ENCODE measurements around the gene MT1M.

The MT1M gene

GRCh38 chr16:56607109-56607618 is 25.3 kb upstream of the MT1M start:
- no peak for TF ChIP-seq CTCF (IDR thresholded peaks at IDR 0.05; ENCODE audit: low read depth, low read length)
- DNase-seq, result no peak
- no peak overlapping the region for H3K4me3 ChIP-seq (ENCODE audit: low read depth, low read length)
- H3K27me3 ChIP-seq (ENCODE audit: insufficient read depth, low read depth, severe bottlenecking), result no peaks in the 10 kb centered on the region
- H3K27ac ChIP-seq, result no peak overlapping the region
- no peaks in the 10 kb centered on the region for H3K9me3 ChIP-seq (ENCODE audit: severe bottlenecking)
- no peaks in the 10 kb centered on the region for H3K36me3 ChIP-seq

DNA sequence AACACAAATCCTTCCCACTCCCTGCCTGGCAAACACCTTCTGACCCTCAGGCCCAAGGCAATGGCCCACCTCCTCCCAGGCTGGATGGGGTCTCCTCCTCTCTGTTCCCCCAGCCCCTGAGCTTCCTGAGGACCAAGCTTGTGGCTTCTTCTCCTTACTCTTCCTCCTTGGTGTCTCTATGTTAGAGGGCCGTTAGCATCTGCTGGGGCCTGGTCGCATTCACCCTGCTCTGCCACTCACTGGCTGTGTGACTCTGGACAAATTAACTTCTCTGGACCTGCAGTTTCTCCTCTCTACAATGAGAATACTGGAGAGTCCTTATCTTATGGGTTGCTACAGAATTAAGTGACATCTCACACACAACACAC is 24.8 kb upstream of the MT1M start:
- TF ChIP-seq CTCF (IDR thresholded peaks at IDR 0.05; ENCODE audit: low read depth, low read length), result no peak
- Histone ChIP-seq H3K27me3 (ENCODE audit: insufficient read depth, low read depth, severe bottlenecking) (no peaks in the 10 kb centered on the region), H3K36me3 (no peaks in the 10 kb centered on the region), H3K4me3 (ENCODE audit: low read depth, low read length) (no peak overlapping the region), H3K27ac (no peak overlapping the region), H3K9me3 (ENCODE audit: severe bottlenecking) (no peaks in the 10 kb centered on the region)
- DNase-seq, result no peak

GRCh38 chr16:56608043-56608875 is 24.2 kb upstream of the MT1M start, which contains the start of gene MT2A:
Gene MT2A (plus strand): TSS chr16:56608584. CDS start chr16:56608656, 72 bp downstream.
- Histone ChIP-seq H3K27me3 (ENCODE audit: insufficient read depth, low read depth, severe bottlenecking) (no peaks in the 10 kb centered on the region), H3K9me3 (ENCODE audit: severe bottlenecking) (no peaks in the 10 kb centered on the region), H3K4me3 (ENCODE audit: low read depth, low read length) (peak within 1 kb of the TSS; percentile 73), H3K27ac (peak within 1 kb of the TSS; percentile 34), H3K36me3 (no peaks in the 10 kb centered on the region)
- TF ChIP-seq CTCF (IDR thresholded peaks at IDR 0.05; ENCODE audit: low read depth, low read length), result no peak
- peak; percentile 93 for DNase-seq

DNA sequence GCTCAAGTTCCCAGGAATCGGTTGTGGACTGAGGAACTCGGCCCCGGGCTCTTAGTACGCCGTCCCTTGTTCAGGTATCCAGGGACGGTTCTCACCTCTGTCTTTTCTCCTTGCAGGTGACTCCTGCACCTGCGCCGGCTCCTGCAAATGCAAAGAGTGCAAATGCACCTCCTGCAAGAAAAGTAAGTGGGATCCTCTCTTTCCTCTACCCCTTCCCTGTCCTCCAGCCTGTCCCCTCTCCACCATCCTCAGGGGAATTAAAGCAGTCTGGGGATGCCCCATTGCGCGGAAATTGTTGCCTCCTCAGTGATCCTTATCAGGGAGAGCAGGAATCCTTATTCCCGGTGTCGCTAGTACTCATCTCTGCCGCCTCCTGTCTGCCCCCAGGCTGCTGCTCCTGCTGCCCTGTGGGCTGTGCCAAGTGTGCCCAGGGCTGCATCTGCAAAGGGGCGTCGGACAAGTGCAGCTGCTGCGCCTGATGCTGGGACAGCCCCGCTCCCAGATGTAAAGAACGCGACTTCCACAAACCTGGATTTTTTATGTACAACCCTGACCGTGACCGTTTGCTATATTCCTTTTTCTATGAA is 23.5 kb upstream of the MT1M start:
- Histone ChIP-seq H3K27ac (peak overlapping the region; percentile 34), H3K9me3 (ENCODE audit: severe bottlenecking) (no peaks in the 10 kb centered on the region), H3K27me3 (ENCODE audit: insufficient read depth, low read depth, severe bottlenecking) (no peaks in the 10 kb centered on the region), H3K36me3 (no peaks in the 10 kb centered on the region), H3K4me3 (ENCODE audit: low read depth, low read length) (peak overlapping the region; percentile 73)
- no peak for TF ChIP-seq CTCF (IDR thresholded peaks at IDR 0.05; ENCODE audit: low read depth, low read length)
- no peak for DNase-seq

DNA sequence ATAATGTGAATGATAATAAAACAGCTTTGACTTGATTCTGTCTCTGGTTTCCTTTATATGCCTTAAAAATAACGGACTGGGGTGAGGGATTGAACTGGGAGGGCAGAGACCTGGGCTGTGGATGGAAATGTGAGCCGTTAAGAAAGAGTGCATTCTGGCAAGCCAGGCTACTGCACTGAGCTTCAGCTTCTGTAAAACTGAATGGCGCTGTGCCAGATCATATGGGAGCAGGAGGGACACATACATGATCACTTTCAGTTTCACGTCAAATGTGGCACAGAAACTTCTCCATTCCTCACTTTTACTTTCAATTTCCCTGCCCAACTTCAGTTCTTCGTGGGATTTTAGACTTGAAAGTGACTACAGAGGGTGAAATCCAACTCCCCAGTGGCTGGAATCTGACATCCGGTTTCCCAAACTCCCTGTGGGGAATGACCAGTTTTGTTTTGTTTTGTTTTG is 23.0 kb upstream of the MT1M start:
- no peaks in the 10 kb centered on the region for H3K9me3 ChIP-seq (ENCODE audit: severe bottlenecking)
- no peaks in the 10 kb centered on the region for H3K27me3 ChIP-seq (ENCODE audit: insufficient read depth, low read depth, severe bottlenecking)
- TF ChIP-seq CTCF (IDR thresholded peaks at IDR 0.05; ENCODE audit: low read depth, low read length), result no peak
- peak overlapping the region; percentile 73 for H3K4me3 ChIP-seq (ENCODE audit: low read depth, low read length)
- no peaks in the 10 kb centered on the region for H3K36me3 ChIP-seq
- H3K27ac ChIP-seq, result no peak overlapping the region
- DNase-seq, result no peak

Measured in WERI-Rb-1 (cell line).